Measurements from ENCODE around the gene EIF4EBP2.
A peak's percentile ranks its signal among the peaks of the same experiment; 100 is the strongest.

The EIF4EBP2 gene

GRCh38 chr10:70433581-70434280 is 29.8 kb downstream of the EIF4EBP2 start:
- no peak for DNase-seq

- no peak for DNase-seq
Measured at GRCh38 chr10:70435241-70436085, 31.5 kb downstream of the EIF4EBP2 start.

GRCh38 chr10:70437721-70438120 is 33.8 kb downstream of the EIF4EBP2 start:
- DNase-seq: no peak

- DNase-seq: no peak
Measured at GRCh38 chr10:70440296-70441160, 36.6 kb downstream of the EIF4EBP2 start.

- DNase-seq: no peak
Measured at GRCh38 chr10:70441161-70441894, 37.4 kb downstream of the EIF4EBP2 start, which contains the start of gene NODAL. NODAL (minus strand) TSS chr10:70441681; CDS start chr10:70441667, 14 bp downstream.

- no peak for DNase-seq
Measured at GRCh38 chr10:70441895-70442309, 38.0 kb downstream of the EIF4EBP2 start.

GRCh38 chr10:70442332-70442988 is 38.5 kb downstream of the EIF4EBP2 start:
- DNase-seq: no peak

GRCh38 chr10:70444744-70445143 is 40.8 kb downstream of the EIF4EBP2 start:
- no peak for DNase-seq

- DNase-seq: no peak
Measured at GRCh38 chr10:70445718-70446657, 42.0 kb downstream of the EIF4EBP2 start.

GRCh38 chr10:70448236-70448635 is 44.3 kb downstream of the EIF4EBP2 start:
- no peak for DNase-seq

- DNase-seq: no peak
Measured at GRCh38 chr10:70455213-70455630, 51.3 kb downstream of the EIF4EBP2 start.

- DNase-seq: no peak
Measured at GRCh38 chr10:70456164-70456563, 52.2 kb downstream of the EIF4EBP2 start.

- no peak for DNase-seq
Measured at GRCh38 chr10:70457759-70458305, 53.9 kb downstream of the EIF4EBP2 start.

GRCh38 chr10:70458329-70459060 is 54.5 kb downstream of the EIF4EBP2 start:
- no peak for DNase-seq

- DNase-seq: no peak
Measured at GRCh38 chr10:70459061-70459773, 55.3 kb downstream of the EIF4EBP2 start.

- no peak for DNase-seq
Measured at GRCh38 chr10:70459774-70460490, 56.0 kb downstream of the EIF4EBP2 start.

GRCh38 chr10:70461397-70462348 is 57.7 kb downstream of the EIF4EBP2 start:
- DNase-seq: peak; percentile 39 to 54

Measured in CD4-positive, alpha-beta T cell treated with Interleukin-4 for 1 hour (primary cell).